Measurements from ENCODE around the gene UBALD2.
"Not testable (repeated sequence)": the region's sequence is repeated elsewhere in the genome, so short reads cannot be mapped to it uniquely, and the experiment has no call there.

Gene UBALD2

DNA sequence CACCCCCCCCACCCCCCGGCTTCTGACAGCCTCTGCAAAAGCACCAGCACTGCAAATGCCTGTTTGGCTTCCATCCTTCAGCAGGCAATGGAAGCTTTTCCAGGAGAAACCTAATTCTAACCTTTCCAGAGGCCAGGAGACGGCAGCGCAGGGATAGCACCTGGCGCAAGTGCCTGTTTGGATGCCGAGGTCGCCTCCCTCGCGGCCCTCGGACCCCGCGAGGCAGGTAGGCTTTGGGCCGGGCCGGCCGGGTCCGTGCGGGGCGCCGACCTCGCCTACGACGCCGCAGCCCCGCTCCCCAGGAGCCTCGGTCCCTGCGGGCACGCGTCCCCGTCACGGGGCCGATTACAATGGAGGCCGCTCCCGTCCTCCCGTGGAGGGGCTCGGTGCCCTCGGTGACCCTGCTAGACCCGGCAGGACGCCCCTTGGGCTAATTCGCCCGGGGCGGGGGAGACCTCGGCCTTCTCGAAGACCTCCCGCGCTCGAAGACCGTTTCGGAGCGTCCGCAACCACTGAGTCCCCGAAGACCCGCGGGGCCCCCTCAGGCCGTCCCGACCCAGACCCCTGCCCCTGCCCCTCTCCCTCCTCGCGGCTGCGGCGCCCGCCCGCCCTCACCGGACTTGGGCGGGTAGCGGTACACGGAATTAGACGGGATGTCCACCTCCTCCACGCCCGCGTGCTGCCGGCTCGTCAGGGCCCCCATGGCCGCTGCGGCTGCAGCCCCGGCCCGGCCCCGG, 25.4 kb upstream of the UBALD2 start:
- no peak for DNase-seq (ENCODE audit: low read depth)
- peak overlapping the region; percentile 40 for H3K4me3 ChIP-seq (ENCODE audit: low read depth, low read length)

DNA sequence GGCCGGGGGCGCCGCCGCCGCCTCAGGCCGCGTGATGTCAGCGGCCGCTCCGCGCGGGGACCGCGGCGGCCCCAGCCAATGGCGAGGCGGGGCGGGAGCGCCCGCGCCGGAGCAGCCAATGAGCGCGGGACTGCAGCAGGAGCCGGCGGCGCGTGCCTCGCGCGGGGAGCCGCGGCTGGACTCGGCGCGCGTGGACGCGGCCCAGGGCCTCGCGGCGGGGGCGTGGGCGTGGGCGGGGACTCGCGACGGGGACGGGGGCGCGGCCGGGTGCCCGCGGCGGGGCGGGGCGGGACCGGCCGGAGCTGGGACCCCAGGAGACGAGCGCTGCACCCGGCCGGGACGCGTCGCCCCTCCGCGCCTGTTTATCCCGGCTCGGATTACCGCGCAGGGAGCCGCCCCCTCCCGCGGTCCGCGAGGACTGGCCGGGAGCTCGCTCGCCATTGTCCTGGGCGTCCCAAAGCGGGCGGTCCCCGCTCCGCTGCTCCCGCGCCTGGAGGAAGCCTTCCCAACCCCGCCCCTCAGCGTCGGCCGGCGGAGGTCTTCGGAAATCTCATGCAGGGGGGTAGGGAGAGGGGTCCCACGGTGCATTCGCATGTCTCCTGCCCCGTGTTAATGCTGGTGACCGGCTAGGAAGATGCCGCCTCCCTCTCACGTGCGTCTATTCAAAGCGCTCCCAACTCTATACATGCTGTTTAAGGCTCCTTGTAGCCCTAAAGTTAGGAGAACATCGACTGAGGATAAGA, 24.5 kb upstream of the UBALD2 start, which contains the start of gene RNF157:
Gene RNF157 (minus strand): TSS at position 33 of the 743 bp plus-strand sequence. CDS start 253 bp downstream, outside the sequence.
- TF ChIP-seq, protein P1, sequence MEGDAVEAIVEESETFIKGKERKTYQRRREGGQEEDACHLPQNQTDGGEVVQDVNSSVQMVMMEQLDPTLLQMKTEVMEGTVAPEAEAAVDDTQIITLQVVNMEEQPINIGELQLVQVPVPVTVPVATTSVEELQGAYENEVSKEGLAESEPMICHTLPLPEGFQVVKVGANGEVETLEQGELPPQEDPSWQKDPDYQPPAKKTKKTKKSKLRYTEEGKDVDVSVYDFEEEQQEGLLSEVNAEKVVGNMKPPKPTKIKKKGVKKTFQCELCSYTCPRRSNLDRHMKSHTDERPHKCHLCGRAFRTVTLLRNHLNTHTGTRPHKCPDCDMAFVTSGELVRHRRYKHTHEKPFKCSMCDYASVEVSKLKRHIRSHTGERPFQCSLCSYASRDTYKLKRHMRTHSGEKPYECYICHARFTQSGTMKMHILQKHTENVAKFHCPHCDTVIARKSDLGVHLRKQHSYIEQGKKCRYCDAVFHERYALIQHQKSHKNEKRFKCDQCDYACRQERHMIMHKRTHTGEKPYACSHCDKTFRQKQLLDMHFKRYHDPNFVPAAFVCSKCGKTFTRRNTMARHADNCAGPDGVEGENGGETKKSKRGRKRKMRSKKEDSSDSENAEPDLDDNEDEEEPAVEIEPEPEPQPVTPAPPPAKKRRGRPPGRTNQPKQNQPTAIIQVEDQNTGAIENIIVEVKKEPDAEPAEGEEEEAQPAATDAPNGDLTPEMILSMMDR (IDR thresholded peaks at IDR 0.05; ENCODE audit: control insufficient read depth, extremely low read depth, insufficient read depth), result no peak
- peak within 1 kb of the TSS; percentile 60 for H3K4me3 ChIP-seq (ENCODE audit: low read depth, low read length)
- no peak for DNase-seq (ENCODE audit: low read depth)

More for the DNA sequence above, 25.4 kb upstream of the UBALD2 start:
- TF ChIP-seq, protein P1 (IDR thresholded peaks at IDR 0.05; ENCODE audit: control insufficient read depth, extremely low read depth, insufficient read depth), result no peak

GRCh38 chr17:76241204-76241538, 24.0 kb upstream of the UBALD2 start:
- no peak for DNase-seq (ENCODE audit: low read depth)
- peak overlapping the region; percentile 60 for H3K4me3 ChIP-seq (ENCODE audit: low read depth, low read length)
- TF ChIP-seq, protein P1 (IDR thresholded peaks at IDR 0.05; ENCODE audit: control insufficient read depth, extremely low read depth, insufficient read depth), result no peak

GRCh38 chr17:76241691-76242255, 23.4 kb upstream of the UBALD2 start:
- TF ChIP-seq, protein P1 (IDR thresholded peaks at IDR 0.05; ENCODE audit: control insufficient read depth, extremely low read depth, insufficient read depth), result no peak
- DNase-seq (ENCODE audit: low read depth), result no peak
- peak overlapping the region; percentile 60; the same call in 1 of the 2 replicates for H3K4me3 ChIP-seq (ENCODE audit: low read depth, low read length)

DNA sequence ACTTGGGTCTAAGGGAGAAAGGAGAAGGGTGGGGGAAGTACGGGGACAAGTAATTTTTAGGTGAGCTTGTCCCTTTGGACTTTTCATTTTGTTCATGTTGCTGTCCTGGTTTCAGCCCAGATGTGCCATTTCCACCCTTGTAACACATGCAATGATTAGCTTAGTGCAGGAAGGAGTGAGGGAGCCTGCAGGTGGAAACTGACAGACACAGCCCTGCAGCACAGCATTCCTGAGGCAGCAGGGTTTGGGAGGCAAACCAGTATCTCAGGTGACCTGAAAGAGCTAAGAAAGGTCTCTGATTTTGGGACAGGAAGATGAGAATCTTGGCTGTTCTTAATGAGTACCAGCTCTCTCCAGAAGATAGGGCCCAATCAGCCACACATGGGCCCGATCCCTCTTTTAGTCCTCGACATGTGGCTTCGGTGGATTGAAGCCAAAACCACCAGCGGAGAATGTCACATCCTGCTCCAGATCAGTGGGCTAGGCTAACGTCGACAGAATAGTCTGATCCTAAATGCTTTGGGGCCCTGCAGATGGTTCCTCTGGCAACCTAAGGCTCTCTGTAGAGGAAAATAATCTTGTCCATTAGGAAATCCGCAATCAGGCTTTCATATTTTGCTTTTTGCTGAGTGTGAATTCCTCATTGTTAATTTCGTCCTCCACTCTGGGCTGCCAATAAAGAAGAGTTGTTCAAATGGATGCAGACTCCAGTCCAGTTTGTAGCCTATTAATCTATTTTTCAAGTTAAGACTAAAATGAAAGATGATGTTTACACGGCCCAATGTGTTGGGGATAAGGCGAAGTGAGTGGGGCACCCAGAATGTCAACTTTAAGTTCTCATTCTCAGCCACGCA, 21.1 kb upstream of the UBALD2 start:
- H3K4me3 ChIP-seq (ENCODE audit: low read depth, low read length), result no peak overlapping the region
- DNase-seq (ENCODE audit: low read depth), result no peak
- TF ChIP-seq, protein P1 (IDR thresholded peaks at IDR 0.05; ENCODE audit: control insufficient read depth, extremely low read depth, insufficient read depth), result no peak

GRCh38 chr17:76244721-76245120, 20.4 kb upstream of the UBALD2 start:
- not testable (repeated sequence) for DNase-seq (ENCODE audit: low read depth); H3K4me3 ChIP-seq (ENCODE audit: low read depth, low read length)

Measured in LNCaP clone FGC (cell line).